A673 (cell line): ENCODE measurements around the gene TMEM43. TPM values are rescaled to one million over a fixed set of nuclear protein-coding genes. Genes with fewer than 3 reads are reported as not detected.

Experiments
- BruUV-seq: library from RNA; stranded (reverse); fragments of 400-500 nt; replicated peaks from 2 replicates; lab custom pipeline; 2021; lab: Mats Ljungman, UMichigan
- CTCF ChIA-PET: fragments of 300-600 bp; sonication (Branson Sonifier 250); formaldehyde crosslinking; loops from one replicate; lab custom pipeline; 2022; ENCODE audit warnings: antibody characterized with exemption; lab: Charles Lee
- POLR2A ChIA-PET: fragments of 300-600 bp; sonication (Branson Sonifier 250); formaldehyde crosslinking; loops from one replicate; lab custom pipeline; 2022; ENCODE audit warnings: antibody characterized with exemption; ENCODE audit not compliant: low non-redundant PET; lab: Charles Lee
- DNase-seq: peaks from one replicate; pipeline ENCODE4 v3.0.0-alpha.2; 2015; ENCODE audit warnings: low spot score
- H3K27ac ChIP-seq: fragments of 200-600 bp; sonication (generic); 2 replicates; pipeline ENCODE4 v1.5.1; 2016; ENCODE audit warnings: mixed run types, low read depth, mild to moderate bottlenecking, mixed read lengths, antibody characterized with exemption, low read length; ENCODE audit not compliant: poor library complexity, severe bottlenecking
- H3K27me3 ChIP-seq: fragments of 200-600 bp; sonication (generic); replicated peaks from 2 replicates; pipeline ENCODE4 v1.6.1; 2017; ENCODE audit warnings: mixed run types, low read depth, mild to moderate bottlenecking, mixed read lengths, antibody characterized with exemption, low read length; ENCODE audit not compliant: insufficient read depth, poor library complexity
- H3K36me3 ChIP-seq: fragments of 200-600 bp; sonication (generic); 2 replicates; pipeline ENCODE4 v1.6.1; 2016; ENCODE audit warnings: mixed run types, mild to moderate bottlenecking, mixed read lengths, antibody characterized with exemption, low read length; ENCODE audit not compliant: insufficient read depth, poor library complexity, severe bottlenecking
- H3K4me1 ChIP-seq: fragments of 200-600 bp; sonication (generic); 2 replicates; pipeline ENCODE4 v1.6.1; 2017; ENCODE audit warnings: mixed run types, mild to moderate bottlenecking, mixed read lengths, antibody characterized with exemption, low read length; ENCODE audit not compliant: insufficient read depth, poor library complexity, severe bottlenecking
- H3K4me3 ChIP-seq: fragments of 200-600 bp; sonication (generic); 2 replicates; pipeline ENCODE4 v1.5.1; 2016; ENCODE audit warnings: low read depth, mixed run types, mild to moderate bottlenecking, mixed read lengths, low read length; ENCODE audit not compliant: poor library complexity, severe bottlenecking
- H3K9me3 ChIP-seq: fragments of 200-600 bp; sonication (generic); 2 replicates; pipeline ENCODE4 v1.6.1; 2016; ENCODE audit warnings: mixed run types, low read depth, mild to moderate bottlenecking, mixed read lengths, antibody characterized with exemption, low read length; ENCODE audit not compliant: poor library complexity, severe bottlenecking
- EZH2 ChIP-seq: fragments of 200-600 bp; sonication (generic); IDR thresholded peaks from 2 replicates; pipeline ENCODE4 v1.6.1; 2017; ENCODE audit warnings: borderline replicate concordance, low read depth, mild to moderate bottlenecking, mixed read lengths, antibody characterized with exemption, low read length; ENCODE audit not compliant: poor library complexity, severe bottlenecking
- intact Hi-C: fragments of 100-400 bp; cut with micrococcal nuclease; formaldehyde crosslinking; loops from one replicate; pipeline ENCODE4 v1.10.0; 2022; ENCODE audit not compliant: unreplicated experiment
- total RNA-seq: library from RNA; stranded (reverse); gene quantifications from 2 replicates; pipeline ENCODE4 v1.2.3, GENCODE V29; 2021
- TF ChIP-seq, protein P1 (sequence below): fragments of 300-800, 200-600 bp; sonication (generic); conservative IDR thresholded peaks from 2 replicates; pipeline ENCODE4 v1.5.1; 2017; ENCODE audit warnings: low read depth, mild to moderate bottlenecking, antibody characterized with exemption, low read length, moderate library complexity, mixed read lengths

TMEM43 gene
- total RNA-seq, 1 experiment from 2014 or later: 55.6 TPM

DNA sequence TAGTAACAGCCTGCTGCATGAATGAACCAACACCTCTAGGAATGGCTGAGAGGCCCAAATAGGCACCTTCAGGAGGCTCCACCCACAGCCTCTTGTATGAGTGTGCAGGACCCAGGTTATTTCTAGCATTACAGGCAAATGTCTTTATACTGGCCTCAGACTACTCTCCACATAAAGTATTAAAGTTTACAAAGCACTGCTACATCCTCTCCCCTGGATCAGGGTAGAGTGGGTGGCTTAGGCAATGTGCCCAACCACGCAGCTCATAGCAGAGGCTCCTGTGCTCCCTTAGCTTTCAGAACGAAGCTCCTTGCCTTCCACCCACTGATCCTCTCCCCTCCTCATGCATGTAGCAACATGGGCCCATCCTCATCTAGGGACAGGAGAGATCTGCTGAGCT is 16.3 kb downstream of the TMEM43 start:
- no peak overlapping the region for H3K4me3 ChIP-seq
- DNase-seq: no peak
- peaks cover 19% of the 10 kb centered on the region for H3K4me1 ChIP-seq
- peaks cover 22% of the 10 kb centered on the region for H3K36me3 ChIP-seq
- CTCF ChIA-PET: no interaction called here
- H3K9me3 ChIP-seq: no peaks in the 10 kb centered on the region
- POLR2A ChIA-PET: no interaction called here
- BruUV-seq: no TSS peak
- no peaks in the 10 kb centered on the region for H3K27me3 ChIP-seq
- no peak for TF ChIP-seq EZH2
- TF ChIP-seq, protein P1, sequence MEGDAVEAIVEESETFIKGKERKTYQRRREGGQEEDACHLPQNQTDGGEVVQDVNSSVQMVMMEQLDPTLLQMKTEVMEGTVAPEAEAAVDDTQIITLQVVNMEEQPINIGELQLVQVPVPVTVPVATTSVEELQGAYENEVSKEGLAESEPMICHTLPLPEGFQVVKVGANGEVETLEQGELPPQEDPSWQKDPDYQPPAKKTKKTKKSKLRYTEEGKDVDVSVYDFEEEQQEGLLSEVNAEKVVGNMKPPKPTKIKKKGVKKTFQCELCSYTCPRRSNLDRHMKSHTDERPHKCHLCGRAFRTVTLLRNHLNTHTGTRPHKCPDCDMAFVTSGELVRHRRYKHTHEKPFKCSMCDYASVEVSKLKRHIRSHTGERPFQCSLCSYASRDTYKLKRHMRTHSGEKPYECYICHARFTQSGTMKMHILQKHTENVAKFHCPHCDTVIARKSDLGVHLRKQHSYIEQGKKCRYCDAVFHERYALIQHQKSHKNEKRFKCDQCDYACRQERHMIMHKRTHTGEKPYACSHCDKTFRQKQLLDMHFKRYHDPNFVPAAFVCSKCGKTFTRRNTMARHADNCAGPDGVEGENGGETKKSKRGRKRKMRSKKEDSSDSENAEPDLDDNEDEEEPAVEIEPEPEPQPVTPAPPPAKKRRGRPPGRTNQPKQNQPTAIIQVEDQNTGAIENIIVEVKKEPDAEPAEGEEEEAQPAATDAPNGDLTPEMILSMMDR: no peak
- intact Hi-C loops: no loop called here
- no peak overlapping the region for H3K27ac ChIP-seq

DNA sequence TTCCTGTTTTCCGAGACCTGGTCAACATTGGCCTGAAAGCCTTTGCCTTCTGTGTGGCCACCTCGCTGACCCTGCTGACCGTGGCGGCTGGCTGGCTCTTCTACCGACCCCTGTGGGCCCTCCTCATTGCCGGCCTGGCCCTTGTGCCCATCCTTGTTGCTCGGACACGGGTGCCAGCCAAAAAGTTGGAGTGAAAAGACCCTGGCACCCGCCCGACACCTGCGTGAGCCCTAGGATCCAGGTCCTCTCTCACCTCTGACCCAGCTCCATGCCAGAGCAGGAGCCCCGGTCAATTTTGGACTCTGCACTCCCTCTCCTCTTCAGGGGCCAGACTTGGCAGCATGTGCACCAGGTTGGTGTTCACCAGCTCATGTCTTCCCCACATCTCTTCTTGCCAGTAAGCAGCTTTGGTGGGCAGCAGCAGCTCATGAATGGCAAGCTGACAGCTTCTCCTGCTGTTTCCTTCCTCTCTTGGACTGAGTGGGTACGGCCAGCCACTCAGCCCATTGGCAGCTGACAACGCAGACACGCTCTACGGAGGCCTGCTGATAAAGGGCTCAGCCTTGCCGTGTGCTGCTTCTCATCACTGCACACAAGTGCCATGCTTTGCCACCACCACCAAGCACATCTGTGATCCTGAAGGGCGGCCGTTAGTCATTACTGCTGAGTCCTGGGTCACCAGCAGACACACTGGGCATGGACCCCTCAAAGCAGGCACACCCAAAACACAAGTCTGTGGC is 16.9 kb downstream of the TMEM43 start:
- H3K9me3 ChIP-seq: no peaks in the 10 kb centered on the region
- intact Hi-C loops: no loop called here
- no peak overlapping the region for H3K4me3 ChIP-seq
- no peaks in the 10 kb centered on the region for H3K27me3 ChIP-seq
- H3K4me1 ChIP-seq: peaks cover 19% of the 10 kb centered on the region
- H3K27ac ChIP-seq: no peak overlapping the region
- ChIA-PET POLR2A (no interaction called here), CTCF (no interaction called here)
- TF ChIP-seq, protein P1: no peak
- no peak for TF ChIP-seq EZH2
- DNase-seq: no peak
- H3K36me3 ChIP-seq: peaks cover 19% of the 10 kb centered on the region
- BruUV-seq: no TSS peak

DNA sequence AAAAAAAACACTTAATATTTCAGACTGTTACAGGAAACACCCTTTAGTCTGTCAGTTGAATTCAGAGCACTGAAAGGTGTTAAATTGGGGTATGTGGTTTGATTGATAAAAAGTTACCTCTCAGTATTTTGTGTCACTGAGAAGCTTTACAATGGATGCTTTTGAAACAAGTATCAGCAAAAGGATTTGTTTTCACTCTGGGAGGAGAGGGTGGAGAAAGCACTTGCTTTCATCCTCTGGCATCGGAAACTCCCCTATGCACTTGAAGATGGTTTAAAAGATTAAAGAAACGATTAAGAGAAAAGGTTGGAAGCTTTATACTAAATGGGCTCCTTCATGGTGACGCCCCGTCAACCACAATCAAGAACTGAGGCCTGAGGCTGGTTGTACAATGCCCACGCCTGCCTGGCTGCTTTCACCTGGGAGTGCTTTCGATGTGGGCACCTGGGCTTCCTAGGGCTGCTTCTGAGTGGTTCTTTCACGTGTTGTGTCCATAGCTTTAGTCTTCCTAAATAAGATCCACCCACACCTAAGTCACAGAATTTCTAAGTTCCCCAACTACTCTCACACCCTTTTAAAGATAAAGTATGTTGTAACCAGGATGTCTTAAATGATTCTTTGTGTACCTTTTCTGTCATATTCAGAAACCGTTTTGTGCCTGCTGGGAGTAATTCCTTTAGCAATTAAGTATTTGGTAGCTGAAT is 17.9 kb downstream of the TMEM43 start:
- TF ChIP-seq, protein P1: no peak
- no peak for TF ChIP-seq EZH2
- Histone ChIP-seq H3K27me3 (no peaks in the 10 kb centered on the region), H3K4me1 (peaks cover 19% of the 10 kb centered on the region), H3K27ac (no peak overlapping the region), H3K36me3 (peaks cover 27% of the 10 kb centered on the region), H3K9me3 (no peaks in the 10 kb centered on the region), H3K4me3 (no peak overlapping the region)
- intact Hi-C loops: no loop called here
- no peak for DNase-seq
- CTCF ChIA-PET: interaction anchor here (2.7 kb wide), 1 partner anchor 246 kb away, joined by 9 read pairs; no protein-coding TSS in a partner anchor
- TSS peak; percentile 54 for BruUV-seq
- POLR2A ChIA-PET: no interaction called here
